DMS114 treated with DMSO at 0.1 percent for 48 hours (cell line): ENCODE measurements around the gene ACP4.
"Not testable (repeated sequence)": the region's sequence is repeated elsewhere in the genome, so short reads cannot be mapped to it uniquely, and the experiment has no call there.

Experiments
- DNase-seq: peaks from one replicate; lab custom pipeline; 2025; ENCODE audit not compliant: unreplicated experiment; lab: John Stamatoyannopoulos, UW

Gene ACP4

GRCh38 chr19:50773454-50773853, 16.8 kb upstream of the ACP4 start:
- not testable (repeated sequence) for DNase-seq

GRCh38 chr19:50776131-50776530, 14.1 kb upstream of the ACP4 start:
- no peak for DNase-seq

DNA sequence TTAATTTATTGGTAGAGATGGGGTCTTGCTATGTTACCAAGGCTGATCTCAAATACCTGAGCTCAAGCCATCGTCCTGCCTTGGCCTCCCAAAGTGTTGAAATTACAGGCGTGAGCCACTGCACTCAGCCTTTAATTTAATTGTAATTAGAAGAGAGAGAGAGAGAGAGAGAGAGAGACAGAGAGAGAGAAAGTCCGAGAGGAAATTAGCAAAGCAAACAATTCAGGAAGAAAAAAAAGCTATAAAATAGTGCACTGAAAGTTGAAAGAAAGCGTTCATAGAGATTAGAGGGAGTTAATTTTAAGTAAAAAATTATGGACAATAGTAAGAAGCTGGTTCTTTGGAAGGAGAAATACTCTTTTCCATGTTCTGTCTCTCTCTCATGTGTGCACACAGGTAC, 13.0 kb upstream of the ACP4 start:
- no peak for DNase-seq

GRCh38 chr19:50777830-50778303, 12.3 kb upstream of the ACP4 start:
- no peak for DNase-seq

GRCh38 chr19:50778906-50779430, 11.2 kb upstream of the ACP4 start:
- DNase-seq = no peak

DNA sequence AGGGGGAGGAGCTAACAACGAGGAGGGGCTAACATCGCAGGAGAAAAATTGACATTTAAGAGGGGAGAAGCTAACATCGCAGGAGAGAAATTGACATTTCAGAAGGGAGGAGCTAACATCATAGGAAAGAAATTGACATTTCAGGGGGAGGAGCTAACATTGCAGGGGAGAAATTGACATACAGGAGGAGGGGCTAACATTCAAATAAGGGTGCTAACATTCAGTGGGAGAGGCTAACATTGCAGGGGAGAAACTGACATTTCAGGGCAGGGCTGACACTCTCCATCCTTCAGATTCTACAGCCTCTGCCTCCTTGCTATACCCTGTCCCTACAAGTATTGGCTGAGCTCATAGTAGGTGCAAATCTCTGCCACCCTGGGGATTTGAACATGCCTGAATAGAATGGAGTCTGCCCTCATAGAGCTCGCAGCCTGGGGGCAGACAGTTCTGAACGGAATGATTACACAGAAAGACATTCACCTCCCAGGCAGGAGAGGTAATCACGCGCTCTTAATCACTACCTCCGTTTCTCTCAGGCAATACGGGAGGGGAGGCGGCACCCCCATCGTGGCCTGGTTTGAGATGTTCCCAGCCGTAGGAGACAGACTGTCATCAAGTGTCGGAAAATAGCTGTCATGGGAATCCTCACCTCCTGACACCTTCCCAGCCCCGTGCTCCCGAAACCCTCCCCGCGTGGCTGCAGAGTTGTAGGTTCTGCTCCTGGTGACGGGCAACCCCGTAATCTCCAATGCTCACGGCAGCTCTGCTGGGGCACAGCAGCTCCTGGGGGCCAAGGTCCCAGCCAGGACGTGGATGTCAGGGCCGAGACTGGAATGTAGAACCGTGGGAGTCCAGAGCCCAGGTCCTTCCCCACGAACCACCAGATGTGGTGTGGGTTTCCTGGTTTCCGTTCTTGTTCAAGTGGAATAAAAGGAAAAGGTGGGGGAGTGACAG, 10.4 kb upstream of the ACP4 start:
- DNase-seq = no peak

DNA sequence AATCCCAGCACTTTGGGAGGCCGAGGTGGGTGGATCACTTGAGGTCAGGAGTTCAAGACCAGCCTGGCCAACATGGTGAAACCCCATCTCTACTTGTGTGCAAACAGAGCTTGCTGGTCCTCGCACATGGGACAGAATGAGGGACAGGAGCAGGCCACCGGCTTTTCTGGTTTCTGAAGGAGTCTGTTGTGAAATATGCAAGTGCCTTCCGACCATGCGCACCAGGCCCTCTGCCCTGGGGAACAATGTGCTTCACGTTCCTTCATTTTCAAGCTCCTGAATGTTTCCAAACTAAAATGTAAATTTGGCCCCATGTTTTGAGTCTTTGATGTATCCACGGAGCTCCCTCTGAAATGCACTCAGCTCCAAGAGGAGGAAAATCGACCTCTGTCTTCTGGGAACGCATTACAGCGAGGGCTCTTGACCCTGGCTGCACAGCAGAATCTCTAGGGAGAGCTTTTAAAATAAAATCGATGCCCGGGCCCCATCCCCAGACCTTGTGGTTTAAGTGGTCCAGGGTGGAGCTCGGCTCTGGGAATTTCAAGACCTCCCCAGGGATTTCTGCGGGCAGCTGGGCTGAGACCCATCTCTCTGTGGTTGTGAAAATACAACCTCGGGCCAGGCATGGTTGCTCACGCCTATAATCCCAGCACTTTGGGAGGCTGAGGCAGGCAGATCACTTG, 9.3 kb upstream of the ACP4 start:
- DNase-seq = no peak

DNA sequence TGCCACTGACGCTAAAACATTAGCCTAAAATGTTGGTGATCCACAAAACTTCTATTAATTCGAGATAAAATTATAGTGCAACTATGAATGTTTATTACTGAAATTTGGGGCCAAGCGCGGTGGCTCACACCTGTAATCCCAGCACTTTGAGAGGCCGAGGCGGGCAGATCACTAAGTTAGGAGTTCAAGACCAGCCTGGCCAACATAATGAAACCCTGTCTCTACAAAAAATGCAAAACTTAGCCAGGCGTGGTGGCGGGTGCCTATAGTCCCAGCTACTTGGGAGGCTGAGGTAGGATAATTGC, 6.4 kb upstream of the ACP4 start:
- not testable (repeated sequence) for DNase-seq

DNA sequence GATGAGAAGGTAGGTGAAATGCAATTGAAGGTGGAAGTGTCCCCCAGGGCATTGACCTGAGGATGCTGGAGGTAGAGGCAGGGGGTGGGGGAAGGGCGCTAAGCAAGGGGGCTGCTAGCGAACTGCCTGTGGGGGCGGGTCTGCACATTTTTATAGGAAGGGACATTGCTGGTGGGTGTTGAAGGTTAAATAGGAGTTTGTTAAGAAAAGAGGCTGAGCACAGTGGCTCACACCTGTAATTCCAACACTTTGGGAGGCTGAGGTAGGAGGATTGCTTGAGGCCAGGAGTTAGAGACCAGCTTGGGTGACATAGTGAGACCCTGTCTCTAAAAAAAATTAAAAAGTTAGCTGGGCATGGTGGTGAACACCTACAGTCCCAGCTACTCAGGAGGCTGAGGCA, 5.5 kb upstream of the ACP4 start:
- no peak for DNase-seq

DNA sequence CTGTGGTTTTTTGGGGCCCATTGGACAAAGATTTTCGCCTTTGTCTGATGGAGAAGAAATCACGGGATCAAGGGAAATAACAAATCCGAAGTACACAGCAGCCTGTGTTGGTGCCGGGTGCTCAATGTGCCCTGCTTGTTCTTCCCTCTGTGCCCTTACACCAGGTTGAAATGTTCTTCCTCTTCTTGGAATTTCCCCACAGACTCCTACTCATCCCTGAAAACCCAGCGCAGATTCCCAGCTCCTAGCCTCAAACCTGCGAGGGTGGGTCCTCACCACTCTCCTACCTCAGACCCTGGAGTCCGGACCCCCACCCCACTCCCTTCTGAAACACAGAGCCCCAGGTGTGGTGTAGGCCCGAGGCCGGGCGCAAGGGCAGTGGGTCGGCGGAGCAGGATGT, 4.9 kb upstream of the ACP4 start:
- no peak for DNase-seq

DNA sequence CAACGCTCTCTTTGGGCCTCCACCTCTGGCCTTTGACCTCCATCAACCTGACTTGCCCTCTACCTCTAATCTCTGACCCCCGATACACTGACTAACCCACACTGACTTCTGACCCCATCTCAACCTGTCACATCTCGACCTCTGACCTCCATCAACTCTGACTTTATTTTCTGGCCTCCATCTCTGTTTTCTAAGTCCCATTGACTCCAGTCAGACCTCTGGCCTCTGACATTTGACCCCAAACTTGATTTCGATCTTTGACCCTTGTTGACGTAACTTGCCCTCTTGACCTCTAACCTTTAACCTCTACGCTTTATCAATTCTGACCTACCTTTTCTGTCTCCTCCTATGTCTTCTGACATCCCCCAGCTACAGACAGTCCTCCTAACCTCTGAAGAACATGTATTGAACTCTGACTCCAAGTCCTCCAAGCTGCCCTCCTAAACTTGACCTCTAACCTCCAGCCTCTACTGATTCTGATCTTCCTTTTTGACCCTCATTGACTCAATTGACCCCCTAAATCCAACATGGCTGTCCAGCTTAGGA, 780 bp downstream of the ACP4 start:
- no peak for DNase-seq

DNA sequence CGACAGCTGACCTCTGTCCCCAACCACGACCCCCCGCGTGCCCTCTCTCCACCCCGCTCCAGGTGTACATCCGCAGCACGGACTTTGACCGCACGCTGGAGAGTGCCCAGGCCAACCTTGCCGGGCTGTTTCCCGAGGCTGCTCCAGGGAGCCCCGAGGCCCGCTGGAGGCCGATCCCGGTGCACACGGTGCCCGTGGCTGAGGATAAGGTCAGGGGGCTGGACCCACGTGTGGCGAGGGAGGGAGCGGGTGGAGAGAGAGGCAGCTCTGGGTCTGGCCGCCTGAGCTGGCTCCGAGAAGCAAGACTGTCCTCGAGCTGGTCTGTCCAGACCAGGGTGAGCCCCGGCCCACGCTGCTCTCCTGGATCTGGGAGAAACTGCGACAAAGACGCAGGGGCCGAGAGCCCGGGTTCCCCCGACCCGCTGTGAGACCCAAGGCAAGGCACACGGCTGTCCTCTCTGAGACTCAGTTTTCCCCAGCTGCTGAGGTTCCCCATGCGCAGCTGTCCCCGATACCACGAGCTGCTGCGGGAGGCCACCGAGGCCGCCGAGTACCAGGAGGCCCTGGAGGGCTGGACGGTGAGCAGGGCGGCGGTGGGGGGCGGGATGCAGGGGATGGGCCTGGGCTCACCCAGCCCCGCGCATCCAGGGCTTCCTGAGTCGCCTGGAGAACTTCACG, 1.5 kb downstream of the ACP4 start:
- no peak for DNase-seq

GRCh38 chr19:50792272-50793250, 2.3 kb downstream of the ACP4 start:
- DNase-seq = no peak

DNA sequence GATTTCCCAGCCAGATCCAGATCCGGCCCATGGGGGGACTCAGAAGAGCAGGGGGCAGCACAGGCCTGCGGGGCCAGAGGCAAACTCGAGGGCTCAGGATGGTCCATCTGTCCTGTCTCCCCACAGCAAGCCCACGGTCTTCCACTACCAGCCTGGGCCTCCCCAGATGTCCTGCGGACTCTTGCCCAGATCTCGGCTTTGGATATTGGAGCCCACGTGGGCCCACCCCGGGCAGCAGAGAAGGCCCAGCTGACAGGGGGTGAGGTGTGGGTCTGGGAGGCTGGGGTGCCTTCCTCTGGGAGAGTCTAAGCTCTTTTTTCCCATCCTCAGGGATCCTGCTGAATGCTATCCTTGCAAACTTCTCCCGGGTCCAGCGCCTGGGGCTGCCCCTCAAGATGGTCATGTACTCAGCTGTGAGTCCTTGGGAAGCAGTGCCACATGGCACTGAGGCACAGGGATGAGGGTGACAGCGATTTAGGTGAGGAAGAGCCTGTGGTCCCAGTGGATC, 3.4 kb downstream of the ACP4 start:
- DNase-seq = no peak

DNA sequence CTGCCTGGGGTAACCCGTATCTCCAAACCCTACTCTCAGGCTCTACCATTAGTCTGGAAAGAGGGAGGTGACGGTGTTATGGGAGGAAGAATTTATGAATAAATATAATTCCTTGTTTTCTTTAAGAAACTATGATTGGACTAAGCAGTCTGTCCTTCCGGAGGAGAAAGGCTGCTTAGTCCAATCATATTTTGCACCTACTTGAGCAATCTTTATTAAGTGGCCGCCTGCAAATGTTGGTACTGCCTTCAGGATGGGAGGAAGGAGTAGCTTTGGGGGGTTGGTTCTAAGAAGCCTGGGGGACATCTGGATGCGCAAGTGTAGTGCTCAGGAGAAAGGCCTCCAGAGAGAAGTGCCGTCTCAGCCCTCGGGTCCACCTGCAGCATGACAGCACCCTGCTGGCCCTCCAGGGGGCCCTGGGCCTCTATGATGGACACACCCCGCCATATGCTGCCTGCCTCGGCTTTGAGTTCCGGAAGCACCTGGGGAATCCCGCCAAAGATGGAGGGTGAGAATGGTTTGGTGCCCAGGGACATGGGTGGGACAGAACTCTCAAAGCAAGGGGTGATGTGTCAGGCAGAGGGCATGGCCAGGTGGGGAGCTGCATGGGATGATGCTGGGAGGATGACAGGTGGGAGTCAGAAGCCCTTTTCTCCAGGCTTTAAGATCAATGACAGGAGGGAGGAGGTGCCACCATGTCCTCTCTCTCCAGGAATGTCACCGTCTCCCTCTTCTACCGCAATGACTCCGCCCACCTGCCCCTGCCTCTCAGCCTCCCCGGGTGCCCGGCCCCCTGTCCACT, 4.1 kb downstream of the ACP4 start:
- DNase-seq = no peak

DNA sequence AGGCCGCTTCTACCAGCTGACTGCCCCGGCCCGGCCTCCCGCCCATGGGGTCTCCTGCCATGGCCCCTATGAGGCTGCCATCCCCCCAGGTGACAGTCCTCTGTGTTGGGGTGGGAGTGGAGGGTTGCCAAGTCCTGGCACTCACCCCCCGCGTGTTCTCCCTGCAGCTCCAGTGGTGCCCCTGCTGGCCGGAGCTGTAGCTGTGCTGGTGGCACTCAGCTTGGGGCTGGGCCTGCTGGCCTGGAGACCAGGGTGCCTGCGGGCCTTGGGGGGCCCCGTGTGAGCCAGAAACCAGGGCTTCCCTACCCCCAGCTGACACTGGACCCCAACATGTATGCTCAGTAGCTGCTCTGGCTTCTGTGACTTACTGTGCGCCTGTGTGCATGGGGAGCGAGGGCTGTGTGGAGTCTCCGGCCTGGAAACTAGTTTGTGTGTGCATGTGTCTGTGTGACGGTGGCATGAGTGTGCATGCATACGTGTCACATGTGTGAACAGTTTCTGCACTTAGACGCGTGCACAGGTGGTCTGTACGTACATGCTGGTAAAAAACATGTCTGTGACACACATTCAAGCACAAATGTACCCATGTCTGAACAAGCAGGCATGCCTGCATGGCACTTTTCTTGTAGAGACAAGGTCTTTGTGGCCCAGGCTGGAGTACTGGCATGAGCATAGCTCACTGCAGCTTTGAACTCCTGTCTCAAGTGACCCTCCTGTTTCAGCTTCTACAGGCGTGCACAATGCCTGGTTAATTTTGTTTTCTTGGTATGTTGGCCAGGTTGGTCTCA, 4.9 kb downstream of the ACP4 start:
- no peak for DNase-seq

GRCh38 chr19:50795664-50796073, 5.5 kb downstream of the ACP4 start:
- no peak for DNase-seq

DNA sequence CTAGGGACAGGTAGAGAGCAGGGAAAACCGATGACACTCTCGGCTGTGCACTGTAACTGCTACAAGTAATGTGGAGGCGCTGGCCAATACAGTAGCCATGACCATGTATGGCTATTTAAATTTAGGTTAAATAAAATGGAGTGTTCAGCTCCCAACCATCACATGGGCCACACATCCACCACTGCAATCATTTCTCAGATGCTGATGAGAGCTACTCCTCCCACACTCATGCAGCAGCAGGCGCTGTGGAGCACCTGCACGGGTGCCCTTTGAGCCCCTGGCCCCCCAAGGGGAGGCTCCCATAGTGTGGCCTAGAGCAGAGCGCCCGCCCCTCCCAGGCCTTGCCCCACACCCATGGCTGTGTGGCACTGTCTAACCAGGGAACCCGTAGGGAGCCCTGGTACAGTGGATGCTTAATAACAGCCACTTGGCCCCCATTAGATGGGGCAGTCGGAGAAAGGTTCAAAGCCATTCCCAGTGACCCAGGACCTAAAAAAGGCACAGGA, 6.0 kb downstream of the ACP4 start:
- DNase-seq = no peak
